HG02678 (cell line): ENCODE results near the gene DYNC1LI1.

ENCODE experiments used
- ATAC-seq: cut with Tn5 transposase; IDR thresholded peaks from one replicate; pipeline ENCODE4 v1.9.1; 2021; ENCODE audit warnings: mild to moderate bottlenecking, moderate library complexity; ENCODE audit not compliant: unreplicated experiment

The DYNC1LI1 gene

GRCh38 chr3:32493437-32494414 lies 76.9 kb downstream of the DYNC1LI1 start:
- ATAC-seq: peak; percentile 78

GRCh38 chr3:32492684-32493436 lies 77.8 kb downstream of the DYNC1LI1 start:
- no peak for ATAC-seq

GRCh38 chr3:32488474-32489008 lies 82.1 kb downstream of the DYNC1LI1 start:
- ATAC-seq: no peak

GRCh38 chr3:32487781-32488473 lies 82.7 kb downstream of the DYNC1LI1 start:
- ATAC-seq: no peak

- ATAC-seq: no peak
These were observed 86.2 kb downstream of the DYNC1LI1 start for GRCh38 chr3:32484436-32484835.

GRCh38 chr3:32483772-32484171 lies 86.9 kb downstream of the DYNC1LI1 start:
- ATAC-seq: no peak

- ATAC-seq: no peak
These were observed 88.0 kb downstream of the DYNC1LI1 start for GRCh38 chr3:32482693-32483092.

GRCh38 chr3:32481791-32482631 lies 88.6 kb downstream of the DYNC1LI1 start:
- ATAC-seq: no peak

GRCh38 chr3:32480604-32481003 lies 90.1 kb downstream of the DYNC1LI1 start:
- no peak for ATAC-seq
